Amniotic stem cell (primary cell): ENCODE results near the gene LTB.

Experiments used
- DNase-seq: peaks from one replicate; lab custom pipeline; 2025; lab: John Stamatoyannopoulos, UW

Gene LTB

GRCh38 chr6:31547727-31548543 is 34.3 kb downstream of the LTB start:
- DNase-seq, result no peak

GRCh38 chr6:31546958-31547726 is 35.1 kb downstream of the LTB start, which contains the start of gene NFKBIL1:
Gene NFKBIL1, plus strand, starts transcription at chr6:31547608. Its CDS starts 87 bp downstream, at chr6:31547695.
- DNase-seq, result peak; percentile 97

- DNase-seq, result peak; percentile 80
Measured at GRCh38 chr6:31546339-31546957, 35.8 kb downstream of the LTB start, which contains the start of gene ATP6V1G2. Gene ATP6V1G2, minus strand, starts transcription at chr6:31546608. Its CDS starts 49 bp downstream, at chr6:31546559.

DNA sequence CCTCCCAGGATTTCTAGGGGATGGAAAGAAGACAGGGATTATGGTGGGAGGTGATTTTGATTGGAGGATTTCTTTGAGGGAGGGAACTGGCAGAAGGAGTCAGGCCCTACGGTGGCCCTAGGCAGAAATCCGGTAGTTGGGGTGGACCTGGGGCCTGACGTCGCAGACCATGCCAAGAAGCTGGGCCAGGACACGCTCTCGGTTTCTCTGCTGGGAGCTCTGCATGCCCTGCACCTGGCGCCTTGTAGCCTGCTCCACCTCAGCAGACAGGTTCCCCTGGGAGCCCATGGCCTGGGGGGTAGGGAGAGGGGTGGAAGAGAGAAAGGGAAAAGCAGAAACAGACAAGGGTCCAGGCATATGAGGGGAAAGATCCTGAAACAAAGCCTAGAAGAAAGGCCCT is 36.9 kb downstream of the LTB start:
- DNase-seq, result no peak

DNA sequence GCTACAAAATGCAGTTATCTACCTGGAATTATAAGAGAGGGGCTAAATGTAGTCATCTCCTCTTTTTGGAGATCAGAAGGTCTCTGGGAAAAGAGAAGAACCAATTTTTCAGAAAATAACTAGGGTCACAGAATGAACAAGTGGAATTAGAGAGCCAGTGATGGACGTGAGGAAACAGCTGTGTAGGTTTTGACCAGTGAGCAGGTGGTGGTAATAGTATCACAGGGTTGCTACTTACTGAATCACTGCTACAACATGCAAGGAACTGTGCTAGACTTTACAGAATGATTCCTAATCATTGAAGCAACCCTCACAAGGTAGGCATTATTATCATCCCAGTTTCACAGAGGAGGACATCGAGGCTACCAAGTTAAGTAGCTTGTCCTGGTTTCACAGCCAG is 37.5 kb downstream of the LTB start:
- no peak for DNase-seq

- no peak for DNase-seq
Measured at GRCh38 chr6:31543639-31544038, 38.6 kb downstream of the LTB start.

GRCh38 chr6:31541658-31542521 is 40.3 kb downstream of the LTB start, which contains the start of gene DDX39B:
Gene DDX39B, minus strand, starts transcription at chr6:31542003. Its CDS starts 1,471 bp downstream, at chr6:31540532.
- peak; percentile 92 for DNase-seq

GRCh38 chr6:31541059-31541657 is 41.1 kb downstream of the LTB start:
- DNase-seq, result no peak

DNA sequence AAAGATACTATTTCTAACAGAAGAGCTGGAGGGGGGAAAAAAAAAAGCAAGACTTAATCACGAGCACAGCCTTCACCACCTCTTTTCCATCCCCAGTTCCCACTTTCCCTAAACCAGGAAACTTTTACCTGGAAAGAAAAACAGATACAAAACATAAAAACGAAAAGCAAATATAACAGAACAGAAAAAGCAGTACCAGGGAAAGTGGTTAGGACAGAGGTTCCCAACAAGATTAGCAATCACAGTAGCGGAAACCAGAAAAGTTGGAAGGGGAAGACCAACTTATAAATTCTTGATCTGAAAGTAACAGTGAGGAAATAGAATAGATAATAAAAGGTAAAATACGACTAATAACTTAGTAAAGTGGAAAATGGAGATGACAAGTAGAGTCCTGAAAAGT is 41.6 kb downstream of the LTB start:
- DNase-seq, result no peak

DNA sequence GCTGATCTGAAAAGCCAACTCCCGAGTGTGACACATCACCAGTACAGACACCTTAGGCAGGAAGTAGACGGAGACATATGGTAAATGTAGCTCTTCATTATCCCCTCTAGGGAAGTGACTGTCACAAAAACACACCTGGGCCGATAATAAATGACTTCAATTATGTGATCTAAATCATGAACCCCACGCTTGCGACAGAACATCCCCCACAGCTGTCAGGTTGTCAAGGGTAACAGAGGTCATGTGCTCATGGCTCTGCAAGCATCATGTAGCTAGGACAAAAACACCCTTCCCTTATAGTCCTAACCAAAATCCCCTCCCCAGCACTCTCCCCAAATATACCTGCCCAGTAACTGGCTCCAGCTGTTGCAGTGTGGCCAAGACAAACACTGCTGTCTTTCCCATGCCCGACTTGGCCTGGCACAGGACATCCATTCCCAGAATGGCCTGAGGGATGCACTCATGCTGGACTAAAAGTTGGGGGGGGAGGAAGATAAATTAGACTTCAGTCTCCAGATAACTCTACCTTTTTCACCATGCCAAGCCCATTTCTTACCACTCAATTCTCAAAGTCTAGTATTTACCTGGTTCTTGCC is 43.3 kb downstream of the LTB start:
- no peak for DNase-seq

DNA sequence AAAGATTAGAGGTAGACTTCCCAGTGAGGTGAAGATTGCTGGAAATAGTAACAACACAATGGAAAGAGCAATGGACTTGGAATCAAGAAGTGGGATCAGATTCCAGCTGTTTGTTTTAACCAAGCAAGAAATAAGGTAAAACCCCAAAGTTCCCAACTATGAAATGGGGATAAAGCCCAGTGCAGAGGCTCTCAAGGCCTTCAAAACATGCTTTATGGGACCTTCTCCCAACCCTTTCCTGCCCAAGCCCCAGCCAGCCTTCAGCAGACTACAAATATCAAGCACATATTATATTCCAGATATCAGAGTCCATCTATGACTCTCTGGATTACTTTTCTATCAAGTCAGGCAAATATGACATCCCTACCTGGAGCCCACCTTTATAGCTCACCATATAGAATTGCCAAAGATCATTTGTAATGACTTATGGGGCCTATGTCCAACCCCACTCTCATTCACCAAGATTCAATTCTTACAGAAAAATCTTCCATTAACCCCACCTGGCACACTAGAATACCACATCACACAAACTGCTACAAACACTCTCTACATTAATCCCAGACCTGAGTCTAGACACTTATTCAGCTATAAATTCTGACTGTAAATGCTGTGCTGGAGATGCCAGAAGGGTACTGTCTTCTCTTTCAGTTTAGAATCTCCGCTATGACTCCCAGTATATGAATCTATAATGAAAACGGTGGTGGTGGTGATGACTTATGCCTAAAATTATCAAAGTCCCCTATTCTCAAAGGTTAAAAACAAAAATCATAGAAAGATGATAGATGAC is 46.5 kb downstream of the LTB start:
- DNase-seq, result no peak

DNA sequence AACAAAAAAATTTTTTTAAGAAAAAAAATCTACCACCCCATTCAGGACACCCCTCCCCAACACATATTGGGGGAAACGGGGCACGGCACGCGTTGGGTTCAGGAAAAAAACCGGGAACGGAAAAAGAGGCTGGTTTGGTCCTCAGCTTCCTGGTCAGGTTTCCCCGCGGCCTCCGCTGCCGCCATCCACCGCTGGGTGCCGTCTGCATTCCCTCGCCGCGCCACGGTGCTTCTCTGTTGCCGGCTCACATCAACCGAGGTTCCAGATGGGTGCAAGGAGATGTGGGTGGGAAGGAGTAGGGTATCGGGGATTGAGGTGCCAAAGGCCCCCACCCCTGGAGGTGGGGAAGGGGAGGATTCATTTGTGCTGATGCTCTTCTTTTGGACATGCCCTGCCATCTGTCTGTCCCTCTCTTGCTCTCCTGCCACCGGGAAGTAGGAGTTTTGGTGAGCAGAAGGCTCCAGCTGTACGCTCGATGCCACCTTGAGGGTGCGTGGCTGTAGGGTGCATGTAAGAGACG is 47.6 kb downstream of the LTB start:
- no peak for DNase-seq

DNA sequence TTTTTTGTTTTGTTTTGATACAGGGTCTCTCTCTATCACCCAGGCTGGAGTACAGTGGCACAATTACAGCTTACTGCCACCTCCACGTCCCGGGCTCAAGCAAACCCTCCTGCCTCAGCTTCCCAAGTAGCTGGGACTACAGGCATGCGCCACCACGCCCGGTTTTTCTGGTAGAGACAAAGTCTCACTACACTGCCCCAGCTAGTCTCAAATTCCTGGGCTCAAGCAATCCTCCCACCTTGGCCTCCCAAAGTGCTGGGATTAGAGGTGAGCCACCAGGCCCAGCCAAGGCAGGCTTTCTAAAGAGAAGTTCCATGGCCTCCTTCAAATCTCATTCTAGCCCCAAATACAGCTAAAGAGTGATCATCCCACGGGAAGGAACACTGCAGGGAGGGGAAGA is 48.2 kb downstream of the LTB start:
- DNase-seq, result no peak

DNA sequence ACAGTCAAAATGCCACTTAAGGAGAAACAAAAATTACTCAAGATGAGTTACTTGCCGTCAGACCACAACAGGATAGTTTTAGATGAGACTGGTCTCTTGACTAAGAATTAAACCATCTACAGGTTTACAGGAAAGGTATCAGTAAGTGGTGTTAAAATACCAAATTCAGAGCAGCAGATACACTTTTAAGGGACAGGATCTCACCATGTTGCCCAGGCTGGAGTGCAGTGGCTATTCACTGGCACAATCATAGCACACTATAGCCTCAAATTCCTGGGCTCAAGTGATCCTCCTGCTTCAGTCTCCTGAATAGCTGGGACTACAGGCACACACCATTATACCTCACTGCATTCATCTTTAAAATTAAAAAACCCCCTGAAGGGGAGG is 48.8 kb downstream of the LTB start:
- DNase-seq, result no peak

DNA sequence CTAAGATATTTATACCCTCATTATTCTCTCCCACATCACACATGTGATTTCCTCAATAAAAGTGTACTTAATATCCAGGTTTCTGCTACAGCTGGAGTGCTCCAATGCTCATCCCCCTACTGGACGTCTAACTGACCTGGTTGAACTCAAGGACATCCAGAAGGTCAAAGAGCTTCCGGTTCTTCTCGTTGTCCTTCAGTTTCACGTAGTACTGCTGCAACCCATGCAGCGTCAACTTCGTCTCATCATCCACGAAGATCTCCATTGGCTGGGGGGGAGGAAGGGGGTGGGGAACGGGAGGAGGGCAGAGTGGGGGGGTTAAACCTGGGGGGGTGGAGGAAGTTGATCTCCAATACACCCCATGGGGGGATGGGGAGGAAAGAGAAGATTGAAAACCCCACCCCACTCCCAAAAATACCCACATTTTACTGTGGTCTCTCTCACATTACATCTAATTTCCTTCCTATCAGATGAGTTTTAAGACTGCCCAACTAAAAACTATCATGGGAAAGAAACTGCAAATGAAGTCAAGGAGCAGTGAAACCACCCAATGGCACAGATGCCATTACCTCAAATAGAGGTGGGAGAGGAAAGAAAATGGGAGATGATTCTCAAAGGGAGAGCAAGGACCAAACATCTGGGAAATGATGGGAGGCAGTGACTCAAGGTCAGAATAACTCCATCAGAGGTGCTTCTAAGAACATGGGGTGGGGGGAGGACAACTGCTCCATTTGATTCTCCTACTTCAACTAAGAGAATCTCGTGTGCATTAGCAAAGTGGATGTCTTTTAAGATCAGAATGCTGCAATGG is 49.4 kb downstream of the LTB start:
- DNase-seq, result no peak

DNA sequence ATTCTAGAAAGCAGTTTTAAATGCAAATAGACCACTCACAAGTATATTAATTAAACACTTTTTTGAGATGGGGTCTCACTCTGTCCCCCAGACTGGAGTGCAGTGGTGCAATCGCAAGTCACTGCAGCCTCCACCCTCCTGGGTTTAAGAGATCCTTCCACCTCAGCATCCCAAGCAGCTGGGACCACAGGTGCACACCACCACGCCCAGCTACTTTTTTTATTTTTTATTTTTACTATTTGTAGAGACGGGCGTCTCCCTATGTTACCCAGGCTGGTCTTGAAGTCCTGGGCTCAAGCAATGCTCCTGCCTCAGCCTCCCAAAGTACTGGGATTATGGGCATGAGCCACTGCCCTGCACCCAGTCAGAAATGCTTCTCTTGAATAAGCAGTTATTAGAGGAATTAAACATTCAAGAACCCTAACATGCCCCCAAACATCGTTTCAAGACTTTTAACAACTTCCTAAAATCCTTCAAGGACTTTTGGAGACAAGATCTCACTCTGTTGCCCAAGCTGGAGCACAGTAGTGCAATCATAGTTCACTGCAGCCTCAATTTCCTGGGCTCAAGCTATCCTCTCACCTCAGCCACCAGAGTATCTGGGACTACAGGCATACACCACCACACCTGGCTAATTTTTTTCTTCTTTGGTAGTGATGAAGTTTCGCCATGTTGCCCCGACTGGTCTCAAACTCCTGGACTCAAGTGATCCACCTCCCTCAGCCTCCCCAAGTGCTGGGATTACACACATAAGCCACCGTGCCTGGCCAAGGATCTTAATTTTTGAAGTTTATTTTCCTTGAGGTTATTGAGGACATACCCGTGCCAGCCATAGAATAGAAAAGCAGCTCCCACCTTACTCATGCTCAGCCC is 50.2 kb downstream of the LTB start:
- no peak for DNase-seq

- DNase-seq, result no peak
Measured at GRCh38 chr6:31531162-31531561, 51.1 kb downstream of the LTB start.

DNA sequence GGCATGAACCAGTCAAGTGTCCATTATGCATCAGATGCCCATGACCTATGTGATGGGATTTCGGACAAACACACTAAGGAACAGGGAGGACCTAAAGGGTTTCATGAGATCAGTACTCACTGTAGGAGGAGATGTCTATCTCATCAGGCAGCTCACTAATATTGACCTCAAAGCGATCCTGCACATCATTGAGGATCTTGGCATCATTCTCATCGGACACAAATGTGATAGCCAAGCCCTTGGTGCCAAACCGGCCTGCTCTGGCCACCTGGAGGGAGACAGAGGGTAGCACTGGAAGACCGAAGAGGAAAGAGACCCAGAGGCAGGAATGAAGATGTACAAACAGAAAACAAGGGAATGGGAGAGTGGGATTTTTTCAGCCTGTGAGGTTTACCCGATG is 51.6 kb downstream of the LTB start:
- DNase-seq, result no peak
